ENCODE measurements around the gene PDZRN3.

PDZRN3 gene

GRCh38 chr3:73591286-73591800 is 33.4 kb downstream of the PDZRN3 start:
- no peak for TF ChIP-seq POLR2AphosphoS5 (IDR thresholded peaks at IDR 0.05; ENCODE audit: low read depth, low read length)
- TF ChIP-seq FOXP2 (optimal IDR thresholded peaks at IDR 0.05; ENCODE audit: borderline replicate concordance, extremely low read depth, extremely low read length, insufficient read depth) = no peak
- TF ChIP-seq, protein P1, sequence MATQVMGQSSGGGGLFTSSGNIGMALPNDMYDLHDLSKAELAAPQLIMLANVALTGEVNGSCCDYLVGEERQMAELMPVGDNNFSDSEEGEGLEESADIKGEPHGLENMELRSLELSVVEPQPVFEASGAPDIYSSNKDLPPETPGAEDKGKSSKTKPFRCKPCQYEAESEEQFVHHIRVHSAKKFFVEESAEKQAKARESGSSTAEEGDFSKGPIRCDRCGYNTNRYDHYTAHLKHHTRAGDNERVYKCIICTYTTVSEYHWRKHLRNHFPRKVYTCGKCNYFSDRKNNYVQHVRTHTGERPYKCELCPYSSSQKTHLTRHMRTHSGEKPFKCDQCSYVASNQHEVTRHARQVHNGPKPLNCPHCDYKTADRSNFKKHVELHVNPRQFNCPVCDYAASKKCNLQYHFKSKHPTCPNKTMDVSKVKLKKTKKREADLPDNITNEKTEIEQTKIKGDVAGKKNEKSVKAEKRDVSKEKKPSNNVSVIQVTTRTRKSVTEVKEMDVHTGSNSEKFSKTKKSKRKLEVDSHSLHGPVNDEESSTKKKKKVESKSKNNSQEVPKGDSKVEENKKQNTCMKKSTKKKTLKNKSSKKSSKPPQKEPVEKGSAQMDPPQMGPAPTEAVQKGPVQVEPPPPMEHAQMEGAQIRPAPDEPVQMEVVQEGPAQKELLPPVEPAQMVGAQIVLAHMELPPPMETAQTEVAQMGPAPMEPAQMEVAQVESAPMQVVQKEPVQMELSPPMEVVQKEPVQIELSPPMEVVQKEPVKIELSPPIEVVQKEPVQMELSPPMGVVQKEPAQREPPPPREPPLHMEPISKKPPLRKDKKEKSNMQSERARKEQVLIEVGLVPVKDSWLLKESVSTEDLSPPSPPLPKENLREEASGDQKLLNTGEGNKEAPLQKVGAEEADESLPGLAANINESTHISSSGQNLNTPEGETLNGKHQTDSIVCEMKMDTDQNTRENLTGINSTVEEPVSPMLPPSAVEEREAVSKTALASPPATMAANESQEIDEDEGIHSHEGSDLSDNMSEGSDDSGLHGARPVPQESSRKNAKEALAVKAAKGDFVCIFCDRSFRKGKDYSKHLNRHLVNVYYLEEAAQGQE (IDR thresholded peaks at IDR 0.05; ENCODE audit: insufficient read depth in 1 of 2, low read depth in 2 of 2, low read length in 2 of 2) = no peak
- TF ChIP-seq SIN3A (IDR thresholded peaks at IDR 0.05; ENCODE audit: borderline replicate concordance, insufficient read depth, low read length) = no peak

GRCh38 chr3:73586628-73587027 is 38.1 kb downstream of the PDZRN3 start:
- TF ChIP-seq POLR2AphosphoS5 (IDR thresholded peaks at IDR 0.05; ENCODE audit: low read depth, low read length) (no peak), FOXP2 (optimal IDR thresholded peaks at IDR 0.05; ENCODE audit: borderline replicate concordance, extremely low read depth, extremely low read length, insufficient read depth) (no peak), SIN3A (IDR thresholded peaks at IDR 0.05; ENCODE audit: borderline replicate concordance, insufficient read depth, low read length) (no peak), TAF1 (IDR thresholded peaks at IDR 0.05; ENCODE audit: borderline replicate concordance, insufficient read depth, low read length) (no peak)
- TF ChIP-seq, protein P1 (IDR thresholded peaks at IDR 0.05; ENCODE audit: insufficient read depth in 1 of 2, low read depth in 2 of 2, low read length in 2 of 2) = no peak

DNA sequence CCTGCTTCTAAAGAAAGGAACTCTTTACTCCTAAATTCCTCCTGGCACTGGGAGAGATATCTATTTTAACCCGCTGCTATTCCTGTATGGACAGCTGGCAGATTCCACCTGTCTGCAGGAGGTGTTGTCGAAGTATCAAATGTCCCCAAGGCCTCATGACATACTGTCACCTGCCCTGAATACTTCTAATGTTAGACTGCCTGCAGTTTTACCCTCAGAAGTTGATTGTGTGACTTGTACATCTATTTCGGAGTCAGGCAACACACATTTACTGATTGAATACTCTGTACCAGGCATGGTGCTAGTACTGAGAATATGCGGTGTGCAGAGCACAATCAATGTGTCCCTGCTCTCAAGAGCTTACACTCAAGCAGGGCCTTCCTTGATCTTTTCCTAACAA is 38.6 kb downstream of the PDZRN3 start:
- no peak for TF ChIP-seq FOXP2 (optimal IDR thresholded peaks at IDR 0.05; ENCODE audit: borderline replicate concordance, extremely low read depth, extremely low read length, insufficient read depth)
- no peak for TF ChIP-seq POLR2AphosphoS5 (IDR thresholded peaks at IDR 0.05; ENCODE audit: low read depth, low read length)
- no peak for TF ChIP-seq SIN3A (IDR thresholded peaks at IDR 0.05; ENCODE audit: borderline replicate concordance, insufficient read depth, low read length)
- no peak for TF ChIP-seq TAF1 (IDR thresholded peaks at IDR 0.05; ENCODE audit: borderline replicate concordance, insufficient read depth, low read length)
- TF ChIP-seq, protein P1 (IDR thresholded peaks at IDR 0.05; ENCODE audit: insufficient read depth in 1 of 2, low read depth in 2 of 2, low read length in 2 of 2) = no peak

GRCh38 chr3:73584873-73585272 is 39.9 kb downstream of the PDZRN3 start:
- TF ChIP-seq POLR2AphosphoS5 (IDR thresholded peaks at IDR 0.05; ENCODE audit: low read depth, low read length) (no peak), SIN3A (IDR thresholded peaks at IDR 0.05; ENCODE audit: borderline replicate concordance, insufficient read depth, low read length) (no peak), TAF1 (IDR thresholded peaks at IDR 0.05; ENCODE audit: borderline replicate concordance, insufficient read depth, low read length) (no peak), FOXP2 (optimal IDR thresholded peaks at IDR 0.05; ENCODE audit: borderline replicate concordance, extremely low read depth, extremely low read length, insufficient read depth) (no peak)
- TF ChIP-seq, protein P1 (IDR thresholded peaks at IDR 0.05; ENCODE audit: insufficient read depth in 1 of 2, low read depth in 2 of 2, low read length in 2 of 2) = no peak

DNA sequence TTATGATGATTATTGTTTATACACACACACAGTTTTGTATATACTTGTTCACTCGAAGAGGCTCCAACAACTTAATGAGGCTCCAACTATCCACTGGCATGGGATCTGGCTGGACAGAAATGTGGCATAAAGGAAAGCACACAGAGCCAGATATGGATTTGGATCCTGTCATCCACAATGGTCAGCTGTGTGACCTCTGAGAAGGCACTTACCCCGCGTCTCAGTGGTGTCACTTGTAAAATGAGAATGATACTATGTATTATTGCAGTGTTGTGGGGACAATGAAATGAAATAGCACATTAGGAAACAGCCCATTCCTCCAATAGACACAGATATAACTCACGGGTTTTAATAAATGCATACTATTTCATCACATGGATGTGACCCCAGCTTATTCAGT is 42.2 kb downstream of the PDZRN3 start:
- no peak for TF ChIP-seq FOXP2 (optimal IDR thresholded peaks at IDR 0.05; ENCODE audit: borderline replicate concordance, extremely low read depth, extremely low read length, insufficient read depth)
- no peak for TF ChIP-seq TAF1 (IDR thresholded peaks at IDR 0.05; ENCODE audit: borderline replicate concordance, insufficient read depth, low read length)
- TF ChIP-seq, protein P1 (IDR thresholded peaks at IDR 0.05; ENCODE audit: insufficient read depth in 1 of 2, low read depth in 2 of 2, low read length in 2 of 2) = no peak
- no peak for TF ChIP-seq SIN3A (IDR thresholded peaks at IDR 0.05; ENCODE audit: borderline replicate concordance, insufficient read depth, low read length)
- no peak for TF ChIP-seq POLR2AphosphoS5 (IDR thresholded peaks at IDR 0.05; ENCODE audit: low read depth, low read length)
